GM19025 (cell line): ENCODE results near the gene SYT4.

ENCODE experiments used
- ATAC-seq: cut with Tn5 transposase; IDR thresholded peaks from one replicate; pipeline ENCODE4 v1.9.1; 2021; ENCODE audit warnings: mild to moderate bottlenecking, low read depth, moderate library complexity; ENCODE audit not compliant: unreplicated experiment

SYT4 gene

DNA sequence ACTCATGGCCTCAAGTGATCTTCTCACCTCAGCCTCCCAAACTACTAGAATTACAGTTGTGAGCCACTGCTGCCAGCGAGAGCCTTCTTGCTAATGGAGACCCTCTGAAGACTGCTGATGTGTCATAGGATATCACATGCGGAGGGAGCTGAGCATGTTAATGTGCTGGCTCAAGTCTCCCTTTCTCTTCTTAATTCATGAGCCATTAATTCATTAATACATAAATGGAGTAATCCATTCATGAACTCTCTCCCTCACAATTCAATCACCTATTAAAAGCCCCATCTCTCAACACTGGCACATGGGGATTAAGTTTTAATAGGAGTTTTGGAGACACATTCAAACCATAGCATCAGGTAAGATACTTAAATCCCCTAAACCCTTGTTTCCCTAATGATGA lies 54.8 kb downstream of the SYT4 start:
- ATAC-seq = no peak

DNA sequence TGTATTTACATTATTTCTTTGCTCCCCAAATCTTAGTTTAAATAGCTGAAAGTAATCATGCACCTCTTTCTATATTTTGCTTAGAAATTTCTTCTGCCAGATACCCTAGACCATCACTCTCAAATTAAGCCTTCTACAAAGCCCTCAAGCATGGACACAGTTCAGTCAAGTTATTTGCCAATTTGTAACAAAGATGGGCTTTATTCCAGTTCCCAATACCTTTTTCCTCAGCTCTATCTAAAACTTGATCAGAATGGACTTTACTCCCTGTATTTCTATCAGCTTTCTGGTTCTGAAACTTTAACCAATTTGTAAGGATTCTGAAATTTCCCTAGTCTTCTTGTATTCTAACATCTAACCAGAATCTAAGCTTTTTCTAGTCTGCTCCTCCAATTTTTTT lies 56.6 kb downstream of the SYT4 start:
- no peak for ATAC-seq
